ENCODE data around the gene SPRYD7. TPM values are rescaled to one million over a fixed set of nuclear protein-coding genes. Genes with fewer than 3 reads are reported as not detected.
"Not testable (repeated sequence)": the region's sequence is repeated elsewhere in the genome, so short reads cannot be mapped to it uniquely, and the experiment has no call there.

SPRYD7 gene
- total RNA-seq, 2 donors from 2014 or later: 4.9 to 5.9 TPM

GRCh38 chr13:49927755-49928154, 8.4 kb downstream of the SPRYD7 start:
- Histone ChIP-seq H3K4me1 (no peaks in the 10 kb centered on the region), H3K4me3 (no peak overlapping the region), H3K27ac (no peak overlapping the region), H3K27me3 (no peaks in the 10 kb centered on the region), H3K36me3 (replicated peaks in 1 of 2; ENCODE audit: insufficient read depth in 1 of 2, low read depth in 2 of 2) (peaks cover 0 to 9% of the 10 kb centered on the region in 2 donors), H3K9me3 (no peaks in the 10 kb centered on the region)
- DNase-seq (no peak), ATAC-seq (no peak)
- intact Hi-C loops (cut with DNase I): no loop called here
- TF ChIP-seq CTCF (IDR thresholded peaks at IDR 0.05) (no peak), POLR2A (IDR thresholded peaks at IDR 0.05) (no peak)
- WGBS, 2 donors: 69 to 88% methylated on average over 3 of the region's 3 CpGs

- Histone ChIP-seq H3K27me3 (no peaks in the 10 kb centered on the region), H3K4me3 (no peak overlapping the region), H3K27ac (no peak overlapping the region), H3K4me1 (no peaks in the 10 kb centered on the region), H3K9me3 (no peaks in the 10 kb centered on the region), H3K36me3 (replicated peaks in 1 of 2; ENCODE audit: insufficient read depth in 1 of 2, low read depth in 2 of 2) (peaks cover 6 to 15% of the 10 kb centered on the region in 2 donors)
- no peak for ATAC-seq
- 64 to 74% methylated on average over 2 of the region's 2 CpGs for WGBS, 2 donors
- intact Hi-C loops (cut with DNase I): no loop called here
- TF ChIP-seq POLR2A (IDR thresholded peaks at IDR 0.05) (no peak), CTCF (IDR thresholded peaks at IDR 0.05) (no peak)
- no peak for DNase-seq
Measured at GRCh38 chr13:49925881-49926418, 10.2 kb downstream of the SPRYD7 start.

GRCh38 chr13:49922301-49922700, 13.8 kb downstream of the SPRYD7 start:
- Histone ChIP-seq H3K27me3 (no peaks in the 10 kb centered on the region), H3K9me3 (no peaks in the 10 kb centered on the region), H3K4me1 (no peaks in the 10 kb centered on the region), H3K36me3 (replicated peaks in 1 of 2; ENCODE audit: insufficient read depth in 1 of 2, low read depth in 2 of 2) (peaks cover 12 to 22% of the 10 kb centered on the region in 2 donors), H3K27ac (no peak overlapping the region), H3K4me3 (no peak overlapping the region)
- DNase-seq: no peak
- no peak for TF ChIP-seq POLR2A (IDR thresholded peaks at IDR 0.05)
- TF ChIP-seq CTCF (IDR thresholded peaks at IDR 0.05): no peak
- ATAC-seq: no peak
- intact Hi-C loops (cut with DNase I): no loop called here

GRCh38 chr13:49920969-49921368, 15.2 kb downstream of the SPRYD7 start:
- not testable (repeated sequence) for ATAC-seq
- WGBS, 2 donors: 92 to 96% methylated on average over 4 of the region's 4 CpGs

GRCh38 chr13:49918106-49918505, 18.0 kb downstream of the SPRYD7 start:
- not testable (repeated sequence) for ATAC-seq

More at GRCh38 chr13:49920969-49921368, 15.2 kb downstream of the SPRYD7 start:
- H3K4me1 ChIP-seq; H3K27ac ChIP-seq; H3K4me3 ChIP-seq; H3K27me3 ChIP-seq; DNase-seq; H3K9me3 ChIP-seq; intact Hi-C loops (cut with DNase I): not testable (repeated sequence)
- peaks cover 12 to 21% of the 10 kb centered on the region in 2 donors for H3K36me3 ChIP-seq (replicated peaks in 1 of 2; ENCODE audit: insufficient read depth in 1 of 2, low read depth in 2 of 2)

GRCh38 chr13:49914947-49915346, 21.2 kb downstream of the SPRYD7 start:
- H3K4me1 ChIP-seq: no peaks in the 10 kb centered on the region
- WGBS, 2 donors: 86 to 89% methylated on average over 1 of the region's 1 CpG
- no peak overlapping the region for H3K27ac ChIP-seq
- ATAC-seq (no peak), DNase-seq (no peak)
- H3K27me3 ChIP-seq: no peaks in the 10 kb centered on the region
- intact Hi-C loops (cut with DNase I): no loop called here
- no peak overlapping the region for H3K4me3 ChIP-seq
- TF ChIP-seq CTCF (IDR thresholded peaks at IDR 0.05) (no peak), POLR2A (IDR thresholded peaks at IDR 0.05) (no peak)
- H3K36me3 ChIP-seq (replicated peaks in 1 of 2; ENCODE audit: insufficient read depth in 1 of 2, low read depth in 2 of 2): peaks cover 0 to 6% of the 10 kb centered on the region in 2 donors
- no peaks in the 10 kb centered on the region for H3K9me3 ChIP-seq

More at GRCh38 chr13:49918106-49918505, 18.0 kb downstream of the SPRYD7 start:
- H3K4me1 ChIP-seq; H3K27me3 ChIP-seq; H3K27ac ChIP-seq; DNase-seq; H3K4me3 ChIP-seq; H3K9me3 ChIP-seq; intact Hi-C loops (cut with DNase I): not testable (repeated sequence)
- H3K36me3 ChIP-seq (replicated peaks in 1 of 2; ENCODE audit: insufficient read depth in 1 of 2, low read depth in 2 of 2): peaks cover 12 to 15% of the 10 kb centered on the region in 2 donors
- WGBS, 2 donors: 95 to 97% methylated on average over 8 of the region's 8 CpGs
